M059J (cell line): Measurements from ENCODE around the gene MYCBP2. TPM values are rescaled to one million over a fixed set of nuclear protein-coding genes. Genes with fewer than 3 reads are reported as not detected.
"Not testable (repeated sequence)": the region's sequence is repeated elsewhere in the genome, so short reads cannot be mapped to it uniquely, and the experiment has no call there.

Experiments used
- DNase-seq: peaks from one replicate; pipeline ENCODE4 v3.0.0-alpha.2; 2012; ENCODE audit warnings: low read depth
- total RNA-seq: library from RNA; depleted of rRNA; stranded (reverse); fragments of >200 nt; shearing (Covaris generic); gene quantifications from 2 replicates; pipeline ENCODE4 v1.2.3, GENCODE V29; 2014

The MYCBP2 gene
- total RNA-seq, 1 experiment from 2014 or later, result 26.7 TPM

- no peak for DNase-seq
Observed at GRCh38 chr13:77338961-77339401, 12.1 kb upstream of the MYCBP2 start.

DNA sequence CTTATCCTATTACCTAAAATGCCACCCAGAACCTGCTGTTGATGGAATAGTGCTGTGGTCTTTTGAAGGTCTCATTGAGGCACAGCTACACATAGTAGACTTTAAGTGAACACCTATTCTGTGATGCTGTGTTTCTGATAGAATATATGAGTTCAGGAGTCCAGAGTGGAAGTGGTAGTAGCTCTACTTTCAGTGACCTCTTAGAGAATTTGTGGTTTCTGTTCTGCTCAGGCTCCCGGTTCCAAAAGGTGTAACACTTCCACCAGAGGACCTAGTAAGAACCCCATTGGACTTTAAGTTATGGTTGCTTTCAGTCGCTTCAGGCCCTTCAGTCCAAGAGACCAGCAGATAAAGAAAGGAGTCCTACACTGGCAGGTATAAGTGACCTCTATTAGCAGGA, 11.4 kb upstream of the MYCBP2 start:
- DNase-seq, result no peak

DNA sequence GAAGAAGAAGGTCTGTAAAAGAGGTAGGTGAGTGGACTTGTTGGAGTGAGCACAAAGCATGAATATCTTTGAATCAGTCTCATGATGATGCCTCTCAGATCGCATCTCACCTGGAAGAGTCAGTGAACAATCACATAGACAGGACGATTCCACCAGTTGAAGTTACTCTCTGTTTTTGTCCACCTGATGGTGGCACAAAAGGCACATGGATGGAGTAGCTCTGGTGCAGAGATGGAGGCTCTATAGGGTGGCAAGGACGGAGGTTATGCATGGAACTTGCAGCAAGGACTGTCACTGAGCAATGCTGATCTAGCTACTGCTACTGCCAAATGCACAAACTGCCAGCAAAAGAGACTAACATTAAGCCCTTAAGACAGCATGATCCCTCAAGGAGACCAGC, 10.3 kb upstream of the MYCBP2 start:
- DNase-seq, result no peak

- DNase-seq, result no peak
Observed at GRCh38 chr13:77335543-77335942, 8.6 kb upstream of the MYCBP2 start.

DNA sequence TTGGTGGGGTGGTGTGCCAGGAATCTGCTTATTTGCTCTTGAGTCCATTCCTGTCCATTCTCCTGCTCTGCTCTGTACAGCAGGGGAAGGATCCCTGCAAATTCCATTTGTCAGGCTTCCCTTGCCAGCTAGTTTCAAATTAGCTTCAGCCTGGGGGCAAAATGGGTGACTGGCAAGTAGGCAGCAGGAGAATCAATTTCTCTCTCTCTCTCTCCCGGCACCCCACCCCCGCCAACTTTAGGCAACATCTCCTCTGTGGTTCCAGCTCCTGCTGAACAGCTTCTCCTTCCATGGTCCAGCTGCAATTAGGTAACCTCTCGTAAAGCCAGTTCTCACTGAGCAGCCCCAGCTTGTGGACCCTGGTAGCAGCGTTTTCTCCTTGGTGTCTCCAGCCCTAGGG, 6.7 kb upstream of the MYCBP2 start:
- DNase-seq, result no peak

DNA sequence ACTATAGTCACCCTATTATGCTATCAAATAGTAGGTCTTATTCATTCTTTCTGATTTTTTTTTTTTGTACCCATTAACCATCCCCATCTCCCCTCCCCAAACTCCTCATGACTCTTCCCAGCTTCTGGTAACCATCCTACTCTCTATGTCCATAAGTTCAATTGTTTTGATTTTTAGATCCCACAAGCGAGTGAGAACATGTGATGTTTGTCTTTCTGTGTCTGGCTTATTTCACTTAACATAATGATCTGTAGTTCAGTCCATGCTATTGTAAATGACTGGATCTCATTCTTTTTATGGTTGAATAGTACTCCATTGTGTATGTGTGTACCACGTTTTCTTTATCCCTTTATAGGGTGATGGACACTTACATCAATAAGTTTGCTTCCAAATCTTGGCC, 4.5 kb upstream of the MYCBP2 start:
- DNase-seq, result no peak

DNA sequence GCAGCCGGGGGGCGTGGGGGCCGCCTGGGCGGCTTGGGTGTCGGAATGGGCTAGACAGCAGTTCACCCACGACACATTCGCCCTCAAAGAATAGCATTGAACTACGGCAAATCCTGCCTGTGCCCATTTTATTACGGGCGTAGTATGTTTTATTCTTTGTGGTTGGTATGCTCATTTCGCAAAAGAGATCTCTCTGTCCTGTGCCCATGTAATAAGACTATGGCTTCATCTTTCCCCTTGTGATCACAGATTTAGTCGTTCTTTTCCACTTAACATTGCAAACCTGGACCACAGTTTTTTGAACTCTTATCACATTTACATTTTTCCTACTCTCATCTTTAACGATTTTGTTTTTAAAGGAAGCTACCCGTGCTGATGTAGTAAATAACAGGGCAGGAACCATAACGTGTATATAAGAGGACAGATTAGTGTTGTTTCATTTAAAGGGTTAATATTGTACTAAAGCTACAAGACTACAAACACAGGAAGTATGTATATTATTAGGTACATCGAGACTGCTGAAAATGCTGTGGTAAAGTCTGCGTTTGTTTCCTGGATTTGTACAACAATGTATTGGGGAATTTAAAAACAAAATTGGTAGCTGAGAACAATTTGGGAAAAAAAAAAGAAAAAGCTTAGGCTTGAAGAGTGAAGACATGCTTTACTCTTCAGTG, 3.2 kb upstream of the MYCBP2 start:
- DNase-seq, result no peak

DNA sequence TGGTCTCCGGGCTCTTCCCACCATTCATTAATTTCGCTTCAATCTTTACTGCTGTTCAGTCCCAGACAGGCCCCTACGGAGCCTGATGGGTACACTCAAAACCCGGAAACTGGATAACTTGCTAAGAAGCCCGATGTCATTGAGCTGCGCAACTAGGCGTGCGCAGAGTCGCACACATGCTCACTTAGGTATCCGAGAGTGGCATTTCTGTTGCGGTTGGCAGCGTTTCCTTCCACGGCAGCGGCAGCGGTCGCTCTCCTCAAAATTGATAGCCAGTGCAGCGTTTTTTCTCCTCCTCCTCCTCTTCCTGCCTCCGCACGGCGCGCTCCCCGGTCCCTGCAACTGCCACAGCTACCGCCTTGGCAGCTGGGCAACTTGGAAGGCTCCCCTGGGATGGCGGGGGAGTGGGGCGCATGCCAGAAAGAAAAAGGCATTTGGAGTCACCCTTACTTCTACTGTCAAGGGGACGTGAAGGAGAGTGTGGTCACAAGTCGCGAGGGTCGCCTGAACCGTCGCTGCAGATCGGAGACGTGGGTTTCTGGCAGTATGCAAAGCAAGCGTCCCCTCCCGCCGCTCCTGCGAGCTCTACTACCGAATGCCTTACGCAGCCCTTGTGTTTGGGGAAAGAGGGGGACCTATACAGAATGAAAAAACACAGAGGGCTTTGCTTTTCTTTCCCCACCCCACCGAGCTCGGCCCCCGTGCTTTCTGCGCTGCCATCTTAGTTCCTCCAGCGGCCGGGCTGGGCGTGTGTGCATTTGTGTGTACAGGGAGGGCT, 2.4 kb upstream of the MYCBP2 start:
- peak; percentile 95 for DNase-seq

DNA sequence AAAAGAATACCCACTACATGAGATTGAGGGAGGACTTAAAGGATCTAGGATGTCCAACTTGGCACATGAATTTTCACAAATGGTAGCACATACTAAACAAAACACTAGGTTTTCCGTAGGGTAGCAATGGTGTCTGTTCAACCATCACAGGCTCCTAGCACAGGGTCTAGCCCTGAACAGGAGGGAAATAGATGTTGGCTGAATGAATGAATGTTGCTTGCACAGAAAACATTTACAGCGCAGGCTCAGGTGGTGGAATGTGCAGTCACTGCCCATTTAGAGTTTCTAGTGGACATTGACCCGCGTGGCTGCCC, 1.9 kb upstream of the MYCBP2 start:
- DNase-seq, result no peak

DNA sequence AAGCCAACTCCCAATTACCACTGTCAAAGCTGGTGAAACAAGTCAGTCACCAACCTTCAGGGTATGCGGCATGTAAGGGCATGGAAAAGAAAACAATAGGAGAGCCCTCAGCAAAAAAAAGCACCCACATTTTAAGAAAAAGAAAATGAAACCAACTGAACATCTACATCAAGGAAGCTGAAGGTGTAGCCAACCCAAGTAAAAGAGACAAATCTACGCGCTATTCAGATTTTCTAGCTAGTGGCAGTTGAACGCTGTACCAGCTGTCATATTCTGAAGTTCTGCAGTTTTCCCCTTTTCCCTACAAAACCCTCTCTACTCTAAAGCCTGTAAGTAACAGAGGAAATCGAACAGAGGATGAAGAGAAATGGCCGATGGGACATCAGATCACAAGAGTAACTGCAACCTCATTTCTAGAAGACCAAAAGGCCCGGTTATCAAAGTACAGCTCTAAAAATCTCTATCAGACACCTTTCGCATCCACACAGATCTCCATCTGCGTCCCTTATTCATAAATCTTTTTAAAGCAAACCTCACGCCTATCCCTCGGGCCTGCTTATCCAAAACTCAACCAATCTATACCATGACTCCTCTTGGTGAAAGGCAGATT, 1.4 kb downstream of the MYCBP2 start:
- peak; percentile 33 for DNase-seq

- DNase-seq, result no peak
Observed at GRCh38 chr13:77323858-77324257, 3.0 kb downstream of the MYCBP2 start.

DNA sequence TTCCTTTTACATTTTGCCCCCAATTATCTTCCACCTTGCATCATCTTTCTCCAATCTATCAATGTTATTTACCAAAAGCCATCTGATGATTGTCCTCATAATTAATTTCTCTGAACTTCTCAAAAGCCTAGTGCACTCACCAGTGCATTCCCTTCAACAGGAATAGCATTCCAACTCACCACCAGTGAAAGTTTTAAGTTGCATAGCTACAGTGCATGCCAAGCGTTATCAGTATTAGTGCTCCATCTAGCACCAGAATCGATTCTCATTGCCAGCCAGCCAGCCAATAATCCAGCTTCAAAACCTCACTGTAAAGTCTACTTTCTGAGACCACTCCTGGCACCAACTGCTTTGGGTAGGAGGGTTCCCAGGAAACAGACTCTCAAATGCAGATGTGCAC, 7.4 kb downstream of the MYCBP2 start:
- no peak for DNase-seq

GRCh38 chr13:77318741-77319140, 8.2 kb downstream of the MYCBP2 start:
- DNase-seq, result no peak

GRCh38 chr13:77316430-77316829, 10.5 kb downstream of the MYCBP2 start:
- DNase-seq, result no peak

GRCh38 chr13:77315509-77315908, 11.4 kb downstream of the MYCBP2 start:
- not testable (repeated sequence) for DNase-seq

GRCh38 chr13:77313923-77314322, 13.0 kb downstream of the MYCBP2 start:
- DNase-seq, result no peak

- DNase-seq, result no peak
Observed at GRCh38 chr13:77312311-77312710, 14.6 kb downstream of the MYCBP2 start.

DNA sequence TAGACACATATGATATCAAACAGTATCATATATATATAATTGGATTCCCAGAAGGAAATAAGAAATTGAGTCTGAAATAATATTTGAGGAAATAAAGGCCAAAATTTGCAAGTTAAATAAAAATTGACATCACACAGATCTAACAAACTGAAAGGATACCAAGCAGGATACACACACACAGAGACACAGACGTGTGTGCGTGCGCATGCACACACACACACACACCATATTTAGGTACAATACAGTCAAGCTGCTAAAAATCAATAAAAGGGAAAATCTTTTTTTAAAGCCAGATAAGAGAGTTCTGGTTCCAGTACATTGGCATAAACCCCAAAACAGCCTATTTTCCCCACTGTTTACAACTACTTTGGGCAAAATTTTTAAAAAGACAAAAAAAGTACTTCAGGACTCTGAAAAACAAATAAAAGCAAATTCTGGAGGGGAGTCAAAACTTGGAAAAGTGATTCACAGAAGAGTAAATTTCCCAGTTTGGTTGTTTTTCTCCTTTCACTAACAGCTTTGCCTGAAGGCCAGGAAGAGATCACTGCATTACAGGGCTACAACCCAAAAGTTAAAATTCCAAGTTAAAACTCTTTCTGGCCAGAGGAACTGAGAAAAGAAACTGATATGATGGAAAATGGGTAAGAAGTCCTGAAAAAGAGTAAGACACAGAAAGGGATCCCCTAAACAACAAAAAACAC, 16.2 kb downstream of the MYCBP2 start:
- DNase-seq, result peak; percentile 28

GRCh38 chr13:77310161-77310560, 16.7 kb downstream of the MYCBP2 start:
- no peak for DNase-seq

DNA sequence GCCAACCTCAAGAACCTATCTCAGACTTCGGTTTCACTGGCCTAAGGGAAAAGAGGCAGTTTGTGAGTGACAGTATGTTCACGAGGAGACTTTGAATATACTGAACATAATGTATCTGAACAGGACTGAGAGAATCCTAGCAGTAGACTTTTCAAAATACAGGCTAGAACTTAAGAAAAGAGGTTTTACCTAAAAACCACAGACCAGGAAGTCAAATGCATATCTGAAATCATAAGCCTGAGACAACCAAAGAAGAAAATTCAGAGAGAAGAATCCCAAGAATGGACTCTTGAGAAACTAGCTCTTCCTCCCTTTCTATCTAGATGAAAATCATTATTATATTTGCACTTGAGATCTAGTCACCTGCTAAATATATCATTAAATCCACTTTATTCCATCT, 17.6 kb downstream of the MYCBP2 start:
- DNase-seq, result no peak

DNA sequence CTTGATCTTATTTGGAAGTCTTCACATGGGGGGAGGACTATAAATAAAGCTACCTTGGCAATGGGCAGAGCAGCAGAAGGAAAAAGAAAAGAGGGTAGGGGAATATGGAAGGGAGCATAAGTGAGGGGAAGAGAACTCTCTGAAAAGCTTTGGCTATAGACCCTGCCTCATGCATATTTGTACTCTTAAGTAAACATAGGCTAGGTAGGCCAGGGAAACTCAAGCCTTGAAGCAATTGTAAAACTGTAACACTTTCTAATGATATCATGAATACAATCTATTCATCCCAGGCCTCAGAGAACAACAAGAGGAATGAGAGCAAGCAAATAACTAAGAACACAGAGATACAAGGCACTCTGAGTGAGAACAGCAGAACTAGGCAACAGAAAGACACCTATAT, 20.4 kb downstream of the MYCBP2 start:
- DNase-seq, result peak; percentile 25

DNA sequence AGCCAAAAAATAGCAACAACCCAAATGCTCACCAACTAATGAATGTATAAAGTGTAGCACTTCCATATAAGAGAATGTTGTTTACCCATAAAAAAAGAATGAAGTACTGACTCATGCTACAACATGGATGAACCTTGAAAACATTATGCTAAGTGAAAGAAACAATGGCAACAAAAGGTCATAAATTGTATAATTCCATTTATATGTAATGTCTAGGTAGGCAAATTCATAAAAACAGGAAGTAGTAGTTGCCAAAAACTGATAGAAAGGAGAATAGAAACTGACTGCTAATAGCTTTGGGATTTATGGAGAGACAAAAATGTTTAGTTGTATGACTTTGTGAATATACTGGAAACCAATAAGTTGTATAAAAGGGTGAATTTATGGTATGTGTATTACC, 21.6 kb downstream of the MYCBP2 start:
- DNase-seq, result peak; percentile 34
